GM23248 (cell line): Measurements from ENCODE around the gene CAB39. TPM values are rescaled to one million over a fixed set of nuclear protein-coding genes. Genes with fewer than 3 reads are reported as not detected.
A peak's percentile ranks its signal among the peaks of the same experiment; 100 is the strongest.

Source experiments
- DNase-seq: peaks from one replicate; pipeline ENCODE4 v3.0.0-alpha.2; 2015
- H2AFZ ChIP-seq: fragments of 200-600 bp; sonication (generic); 2 replicates; pipeline ENCODE4 v1.6.1; 2016; ENCODE audit warnings: antibody characterized with exemption
- H3F3A ChIP-seq: fragments of 200-600 bp; sonication (generic); 2 replicates; pipeline ENCODE4 v1.6.1; 2016; ENCODE audit warnings: mild to moderate bottlenecking, antibody characterized with exemption, mixed run types; ENCODE audit not compliant: insufficient read depth
- H3K27ac ChIP-seq: fragments of 200-600 bp; sonication (generic); 2 replicates; pipeline ENCODE4 v1.5.1; 2016; ENCODE audit warnings: mild to moderate bottlenecking
- H3K27me3 ChIP-seq: fragments of 200-600 bp; sonication (generic); replicated peaks from 2 replicates; pipeline ENCODE4 v1.6.1; 2016; ENCODE audit warnings: mild to moderate bottlenecking; ENCODE audit not compliant: insufficient read depth
- H3K36me3 ChIP-seq: fragments of 200-600 bp; sonication (generic); 2 replicates; pipeline ENCODE4 v1.6.1; 2016; ENCODE audit warnings: low read depth, mild to moderate bottlenecking
- H3K4me1 ChIP-seq: fragments of 200-600 bp; sonication (generic); 2 replicates; pipeline ENCODE4 v1.6.1; 2016; ENCODE audit warnings: mild to moderate bottlenecking; ENCODE audit not compliant: insufficient read depth
- H3K4me2 ChIP-seq: fragments of 200-600 bp; sonication (generic); one replicate; pipeline ENCODE4 v1.6.1; 2016; ENCODE audit warnings: mild to moderate bottlenecking; ENCODE audit not compliant: unreplicated experiment
- H3K4me3 ChIP-seq: fragments of 200-600 bp; sonication (generic); 2 replicates; pipeline ENCODE4 v1.5.1; 2016; ENCODE audit warnings: mild to moderate bottlenecking
- H3K79me2 ChIP-seq: fragments of 200-600 bp; sonication (generic); 2 replicates; pipeline ENCODE4 v1.6.1; 2016; ENCODE audit warnings: mild to moderate bottlenecking; ENCODE audit not compliant: insufficient read depth
- H3K9ac ChIP-seq: fragments of 200-600 bp; sonication (generic); 2 replicates; pipeline ENCODE4 v1.6.1; 2016; ENCODE audit warnings: mild to moderate bottlenecking
- H3K9me2 ChIP-seq: fragments of 200-600 bp; sonication (generic); 2 replicates; pipeline ENCODE4 v1.6.1; 2016; ENCODE audit warnings: mixed run types, mild to moderate bottlenecking, moderate library complexity; ENCODE audit not compliant: insufficient read depth
- H3K9me3 ChIP-seq: fragments of 200-600 bp; sonication (generic); one replicate; pipeline ENCODE4 v1.6.1; 2017; ENCODE audit warnings: low read depth
- H4K20me1 ChIP-seq: fragments of 200-600 bp; sonication (generic); 2 replicates; pipeline ENCODE4 v1.6.0; 2016; ENCODE audit not compliant: insufficient read depth
- EZH2 ChIP-seq: fragments of 200-600 bp; sonication (generic); IDR thresholded peaks from 2 replicates; pipeline ENCODE4 v1.6.1; 2018; ENCODE audit warnings: antibody characterized with exemption, mild to moderate bottlenecking; ENCODE audit not compliant: insufficient read depth, poor library complexity, severe bottlenecking
- EZH2phosphoT487 ChIP-seq: fragments of 200-600 bp; sonication (generic); IDR thresholded peaks from 2 replicates; pipeline ENCODE4 v1.6.1; 2018; ENCODE audit warnings: antibody characterized with exemption, moderate library complexity, mild to moderate bottlenecking, low read depth; ENCODE audit not compliant: insufficient read depth
- WGBS, 2 experiments: methylation state at CpG; one replicate each; pipeline ENCODE4 v1.1.6; 2015 to 2017; ENCODE audit warnings: low lambda C conversion rate in 2 of 2, low coverage in 1 of 2; ENCODE audit errors: missing lambda C conversion rate in 2 of 2; 5-methylcytosine and 5-hydroxymethylcytosine counted together
- in situ Hi-C: fragments of 300-500 bp; cut with MboI; formaldehyde crosslinking; loops from 2 replicates; pipeline ENCODE4 v1.15.0; 2020
- polyA plus RNA-seq: library from polyadenylated mRNA; unstranded; fragments of >200 nt; fragmentation: Nextera tagmentation; extraction: Ambion mirVana; gene quantifications from 2 replicates; pipeline ENCODE4 v1.2.1, GENCODE V29; 2016
- total RNA-seq: library from RNA; depleted of rRNA; stranded (reverse); fragments of >200 nt; shearing (Covaris generic); gene quantifications from 2 replicates; pipeline ENCODE4 v1.2.3, GENCODE V29; 2014

The CAB39 gene
- total and polyA plus RNA-seq, 2 experiments from 2014 or later, result 22.7 to 52.1 TPM

GRCh38 chr2:230788554-230789175, 76.0 kb downstream of the CAB39 start:
- peaks cover 3% of the 10 kb centered on the region for H3K9me3 ChIP-seq
- WGBS, 2 experiments, result 94 to 100% methylated on average over 3 of the region's 3 CpGs
- H3K4me1 ChIP-seq, result peaks cover 8% of the 10 kb centered on the region
- H3K9me2 ChIP-seq, result no peaks in the 10 kb centered on the region
- peaks cover 20% of the 10 kb centered on the region for H3F3A ChIP-seq
- in situ Hi-C loops, result no loop called here
- no peaks in the 10 kb centered on the region for H4K20me1 ChIP-seq
- H3K9ac ChIP-seq, result no peak overlapping the region
- H3K27me3 ChIP-seq, result no peaks in the 10 kb centered on the region
- TF ChIP-seq EZH2 (no peak), EZH2phosphoT487 (no peak)
- DNase-seq, result no peak
- H3K4me3 ChIP-seq, result no peak overlapping the region
- peaks cover 99% of the 10 kb centered on the region for H3K79me2 ChIP-seq
- H3K4me2 ChIP-seq, result no peak overlapping the region
- peaks cover 29% of the 10 kb centered on the region for H3K36me3 ChIP-seq
- H2AFZ ChIP-seq, result no peak overlapping the region
- no peak overlapping the region for H3K27ac ChIP-seq

- H3K36me3 ChIP-seq, result peaks cover 29% of the 10 kb centered on the region
- no peaks in the 10 kb centered on the region for H4K20me1 ChIP-seq
- H3K4me2 ChIP-seq, result no peak overlapping the region
- no peak overlapping the region for H3K27ac ChIP-seq
- H3K27me3 ChIP-seq, result no peaks in the 10 kb centered on the region
- H2AFZ ChIP-seq, result no peak overlapping the region
- peaks cover 84% of the 10 kb centered on the region for H3K79me2 ChIP-seq
- peaks cover 29% of the 10 kb centered on the region for H3K4me1 ChIP-seq
- in situ Hi-C loops, result no loop called here
- no peak for DNase-seq
- no peaks in the 10 kb centered on the region for H3K9me2 ChIP-seq
- peaks cover 3% of the 10 kb centered on the region for H3K9me3 ChIP-seq
- peaks cover 41% of the 10 kb centered on the region for H3F3A ChIP-seq
- 98 to 100% methylated on average over 1 of the region's 1 CpG for WGBS, 2 experiments
- TF ChIP-seq EZH2phosphoT487 (no peak), EZH2 (no peak)
- no peak overlapping the region for H3K4me3 ChIP-seq
- no peak overlapping the region for H3K9ac ChIP-seq
Measured at GRCh38 chr2:230790981-230791380, 78.3 kb downstream of the CAB39 start.

- 25% methylated on average over 8 of the region's 8 CpGs for WGBS, 2 experiments
- peaks cover 57% of the 10 kb centered on the region for H3K4me1 ChIP-seq
- peaks cover 19% of the 10 kb centered on the region for H3K36me3 ChIP-seq
- H3K27me3 ChIP-seq, result no peaks in the 10 kb centered on the region
- peak overlapping the region; percentile 48 for H3K4me3 ChIP-seq
- peak overlapping the region; percentile 91 for H3K27ac ChIP-seq
- H3F3A ChIP-seq, result peaks cover 59% of the 10 kb centered on the region
- H2AFZ ChIP-seq, result no peak overlapping the region
- H4K20me1 ChIP-seq, result no peaks in the 10 kb centered on the region
- peak; percentile 99 for DNase-seq
- no peak for TF ChIP-seq EZH2
- peak; percentile 85; the same call in 1 of the 2 replicates for TF ChIP-seq EZH2phosphoT487
- peaks cover 3% of the 10 kb centered on the region for H3K9me3 ChIP-seq
- peaks cover 84% of the 10 kb centered on the region for H3K79me2 ChIP-seq
- in situ Hi-C loops, result no loop called here
- H3K4me2 ChIP-seq, result peak overlapping the region; percentile 73
- no peaks in the 10 kb centered on the region for H3K9me2 ChIP-seq
- peak overlapping the region; percentile 65 for H3K9ac ChIP-seq
Measured at GRCh38 chr2:230793572-230794359, 81.1 kb downstream of the CAB39 start.

GRCh38 chr2:230794497-230794896, 81.9 kb downstream of the CAB39 start:
- Histone ChIP-seq H3K9me3 (no peaks in the 10 kb centered on the region), H3K27ac (peak overlapping the region; percentile 91), H3K36me3 (peaks cover 17% of the 10 kb centered on the region), H3K27me3 (no peaks in the 10 kb centered on the region), H3K4me2 (peak overlapping the region; percentile 73), H3K9ac (peak overlapping the region; percentile 65), H3K9me2 (no peaks in the 10 kb centered on the region), H3K79me2 (peaks cover 83% of the 10 kb centered on the region), H3K4me1 (peaks cover 57% of the 10 kb centered on the region), H2AFZ (no peak overlapping the region), H3F3A (peaks cover 59% of the 10 kb centered on the region), H3K4me3 (peak overlapping the region; percentile 48), H4K20me1 (no peaks in the 10 kb centered on the region)
- TF ChIP-seq EZH2phosphoT487, result no peak
- TF ChIP-seq EZH2, result no peak
- in situ Hi-C loops, result no loop called here
- WGBS, 2 experiments, result 82 to 83% methylated on average over 7 of the region's 7 CpGs
- no peak for DNase-seq
